Peyer's patch (tissue), 4 donors: ENCODE measurements around the gene AUP1. TPM values are rescaled to one million over a fixed set of nuclear protein-coding genes. Genes with fewer than 3 reads are reported as not detected.

ENCODE experiments used
- DNase-seq, 3 donors: peaks; one replicate each; pipeline ENCODE4 v3.0.0-alpha.2; 2017 to 2019
- H3K27ac ChIP-seq, 4 donors: fragments of 200-600 bp; sonication (generic); one replicate each; pipeline ENCODE4 v1.5.1; 2016 to 2019
- H3K27me3 ChIP-seq, 2 donors: fragments of 200-600 bp; sonication (generic); one replicate each; pipeline ENCODE4 v1.5.1; 2019
- H3K36me3 ChIP-seq, 3 donors: fragments of 200-600 bp; sonication (generic); one replicate each; pipeline ENCODE4 v1.5.1; 2016 to 2019
- H3K4me1 ChIP-seq, 4 donors: fragments of 200-600 bp; sonication (generic); one replicate each; pipeline ENCODE4 v1.5.1; 2016 to 2019
- H3K4me3 ChIP-seq, 4 donors: fragments of 200-600 bp; sonication (generic); 1 replicate in 3 of 4; 2 replicates in 1 of 4; pipeline ENCODE4 v1.5.1; 2016 to 2019; ENCODE audit warnings: mild to moderate bottlenecking in 1 of 4
- H3K9me3 ChIP-seq, 4 donors: fragments of 200-600 bp; sonication (generic); one replicate each; pipeline ENCODE4 v1.5.1; 2016 to 2019; ENCODE audit warnings: mild to moderate bottlenecking in 1 of 4
- CTCF ChIP-seq, 6 experiments: fragments of 450-650 bp in 4 of 6; fragments of 200-600 bp in 2 of 6; sonication (generic) in 1 of 6; IDR thresholded peaks; one replicate each; pipeline ENCODE4 v1.5.1; 2017 to 2019; ENCODE audit warnings: antibody characterized with exemption in 6 of 6, mild to moderate bottlenecking in 3 of 6, moderate library complexity in 1 of 6
- POLR2A ChIP-seq, 2 donors: fragments of 450-650 bp; IDR thresholded peaks; one replicate each; pipeline ENCODE4 v1.5.1; 2017; ENCODE audit warnings: antibody characterized with exemption in 2 of 2, mild to moderate bottlenecking in 2 of 2, moderate library complexity in 2 of 2
- total RNA-seq, 4 donors: library from RNA; depleted of rRNA; stranded (reverse); fragments of >200 nt; gene quantifications; one replicate each; pipeline ENCODE4 v1.1.0, GENCODE V29; 2016

The AUP1 gene
- total RNA-seq, 4 donors from 2014 or later: 183 to 233 (median 213) TPM

DNA sequence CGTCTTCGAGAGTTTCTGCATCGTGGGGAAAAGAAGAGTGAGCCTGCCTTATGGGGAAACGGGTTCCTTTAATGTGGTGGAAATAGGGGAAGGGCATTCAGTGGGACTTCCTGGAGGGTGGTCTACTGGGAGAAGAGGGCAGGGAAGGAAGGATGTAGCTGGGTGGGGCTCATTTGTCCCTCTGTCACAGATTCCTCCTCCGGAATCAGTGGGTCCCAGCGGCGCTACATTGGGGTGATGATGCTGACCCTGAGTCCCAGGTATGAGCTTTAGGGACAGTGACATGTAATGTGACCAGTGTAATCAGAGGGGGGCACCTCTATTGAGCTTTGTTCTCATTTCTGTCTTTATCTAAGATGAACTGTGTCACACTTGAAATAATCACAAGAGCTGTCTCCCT lies 2.2 kb upstream of the AUP1 start:
- no peak for DNase-seq
- Histone ChIP-seq H3K4me1 (peaks cover 0 to 22% (median 11%) of the 10 kb centered on the region in 4 donors), H3K27me3 (no peaks in the 10 kb centered on the region), H3K9me3 (no peaks in the 10 kb centered on the region), H3K27ac (no peak overlapping the region), H3K36me3 (peaks cover 0 to 26% (median 0%) of the 10 kb centered on the region in 3 donors), H3K4me3 (no peak overlapping the region)
- no peak for TF ChIP-seq CTCF (IDR thresholded peaks at IDR 0.05)

DNA sequence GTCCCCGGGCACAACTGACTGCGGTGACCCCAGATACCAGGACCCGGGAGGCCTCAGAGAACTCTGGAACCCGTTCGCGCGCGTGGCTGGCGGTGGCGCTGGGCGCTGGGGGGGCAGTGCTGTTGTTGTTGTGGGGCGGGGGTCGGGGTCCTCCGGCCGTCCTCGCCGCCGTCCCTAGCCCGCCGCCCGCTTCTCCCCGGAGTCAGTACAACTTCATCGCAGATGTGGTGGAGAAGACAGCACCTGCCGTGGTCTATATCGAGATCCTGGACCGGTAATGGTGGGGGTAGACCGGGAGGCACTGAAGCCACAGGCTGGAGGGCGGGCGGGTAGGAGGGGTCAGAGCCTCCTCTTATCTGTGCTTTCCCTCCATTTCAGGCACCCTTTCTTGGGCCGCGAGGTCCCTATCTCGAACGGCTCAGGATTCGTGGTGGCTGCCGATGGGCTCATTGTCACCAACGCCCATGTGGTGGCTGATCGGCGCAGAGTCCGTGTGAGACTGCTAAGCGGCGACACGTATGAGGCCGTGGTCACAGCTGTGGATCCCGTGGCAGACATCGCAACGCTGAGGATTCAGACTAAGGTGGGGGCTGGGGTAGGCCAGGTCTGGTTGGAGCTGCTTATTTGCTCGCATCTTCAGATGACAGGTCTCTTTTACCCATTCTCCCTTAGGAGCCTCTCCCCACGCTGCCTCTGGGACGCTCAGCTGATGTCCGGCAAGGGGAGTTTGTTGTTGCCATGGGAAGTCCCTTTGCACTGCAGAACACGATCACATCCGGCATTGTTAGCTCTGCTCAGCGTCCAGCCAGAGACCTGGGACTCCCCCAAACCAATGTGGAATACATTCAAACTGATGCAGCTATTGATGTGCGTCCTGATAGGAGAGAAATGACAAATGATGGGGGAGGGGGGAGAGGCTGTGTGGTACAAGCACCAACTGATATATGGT lies 1.0 kb upstream of the AUP1 start:
- Histone ChIP-seq H3K27me3 (no peaks in the 10 kb centered on the region), H3K4me3 (peak overlapping the region; percentile 58 to 92 (median 76)), H3K9me3 (no peaks in the 10 kb centered on the region), H3K36me3 (peaks cover 0 to 30% (median 0%) of the 10 kb centered on the region in 3 donors), H3K4me1 (peaks cover 0 to 22% (median 11%) of the 10 kb centered on the region in 4 donors), H3K27ac (peak overlapping the region; percentile 77 to 94 (median 92))
- TF ChIP-seq POLR2A (IDR thresholded peaks at IDR 0.05): no peak
- TF ChIP-seq CTCF (IDR thresholded peaks at IDR 0.05): no peak
- peak; percentile 54 to 78 (median 70) for DNase-seq

- peak overlapping the region; percentile 58 to 92 (median 76) for H3K4me3 ChIP-seq
- DNase-seq: peak in 1 of 3 donors; percentile 40
- no peak for TF ChIP-seq CTCF (IDR thresholded peaks at IDR 0.05)
- no peak for TF ChIP-seq POLR2A (IDR thresholded peaks at IDR 0.05)
- no peaks in the 10 kb centered on the region for H3K27me3 ChIP-seq
- H3K9me3 ChIP-seq: no peaks in the 10 kb centered on the region
- peaks cover 0 to 30% (median 0%) of the 10 kb centered on the region in 3 donors for H3K36me3 ChIP-seq
- H3K4me1 ChIP-seq: peaks cover 0 to 22% (median 11%) of the 10 kb centered on the region in 4 donors
- H3K27ac ChIP-seq: peak overlapping the region; percentile 77 to 94 (median 92)
These were observed 728 bp downstream of the AUP1 start for GRCh38 chr2:74528600-74529356.

- Histone ChIP-seq H3K4me1 (peaks cover 0 to 22% (median 11%) of the 10 kb centered on the region in 4 donors), H3K36me3 (peaks cover 0 to 20% (median 0%) of the 10 kb centered on the region in 3 donors), H3K27ac (no peak overlapping the region), H3K27me3 (no peaks in the 10 kb centered on the region), H3K9me3 (no peaks in the 10 kb centered on the region), H3K4me3 (no peak overlapping the region)
- no peak for DNase-seq
- TF ChIP-seq CTCF (IDR thresholded peaks at IDR 0.05): no peak
- TF ChIP-seq POLR2A (IDR thresholded peaks at IDR 0.05): no peak
These were observed 1.8 kb downstream of the AUP1 start for GRCh38 chr2:74527741-74528140.

GRCh38 chr2:74526649-74527230 lies 2.8 kb downstream of the AUP1 start:
- H3K36me3 ChIP-seq: peaks cover 0 to 19% (median 0%) of the 10 kb centered on the region in 3 donors
- peaks cover 0 to 22% (median 11%) of the 10 kb centered on the region in 4 donors for H3K4me1 ChIP-seq
- no peaks in the 10 kb centered on the region for H3K27me3 ChIP-seq
- H3K9me3 ChIP-seq: no peaks in the 10 kb centered on the region
- TF ChIP-seq POLR2A (IDR thresholded peaks at IDR 0.05) (no peak), CTCF (IDR thresholded peaks at IDR 0.05) (no peak)
- no peak overlapping the region for H3K4me3 ChIP-seq
- no peak for DNase-seq
- H3K27ac ChIP-seq: no peak overlapping the region
